SK-N-SH (cell line): ENCODE results near the gene TRIM9. TPM values are rescaled to one million over a fixed set of nuclear protein-coding genes. Genes with fewer than 3 reads are reported as not detected.

Experiments used
- CTCF ChIA-PET: fragments of 300-600, 350-600 bp; formaldehyde crosslinking; extraction: SDS; loops from one replicate; lab custom pipeline; 2021; lab: Yijun Ruan, JAX
- POLR2A ChIA-PET: fragments of 350-600 bp; sonication (Branson Sonifier 250); formaldehyde crosslinking; extraction: SDS; loops from one replicate; lab custom pipeline; 2020; ENCODE audit warnings: antibody characterized with exemption, inconsistent platforms; lab: Yijun Ruan, JAX
- DNase-seq: peaks from one replicate; pipeline ENCODE4 v3.0.0; 2012
- H2AFZ ChIP-seq: fragments of 200-600 bp; sonication (generic); 2 replicates; pipeline ENCODE4 v1.8.1; 2016; ENCODE audit warnings: antibody characterized with exemption, mild to moderate bottlenecking, low read depth
- H3F3A ChIP-seq: fragments of 200-600 bp; sonication (generic); replicated peaks from 2 replicates; pipeline ENCODE3; 2016; ENCODE audit warnings: antibody characterized with exemption, mild to moderate bottlenecking; ENCODE audit not compliant: insufficient read depth
- H3K27ac ChIP-seq, 2 experiments: fragments of 200-500 bp in 1 of 2; fragments of 200-600 bp in 1 of 2; sonication (Bioruptor generic) in 1 of 2; sonication (generic), shearing (Covaris generic) in 1 of 2; 2 replicates each; pipeline versions ENCODE4 v1.5.1 to v1.6.1; 2014 to 2016; ENCODE audit warnings: low read depth in 2 of 2, inconsistent platforms in 1 of 2, low read length in 1 of 2, mild to moderate bottlenecking in 1 of 2, mixed read lengths in 1 of 2
- H3K27me3 ChIP-seq: fragments of 200-600 bp; sonication (generic), shearing (Covaris generic); 2 replicates; pipeline ENCODE4 v1.6.1; 2016; ENCODE audit warnings: mixed run types; ENCODE audit not compliant: insufficient read depth
- H3K36me3 ChIP-seq, 2 experiments: fragments of 200-500 bp in 1 of 2; fragments of 200-600 bp in 1 of 2; sonication (Bioruptor generic) in 1 of 2; sonication (generic) in 1 of 2; replicated peaks in 1 of 2; 2 replicates each; pipeline versions ENCODE3 to v1.5.1; 2014 to 2016; ENCODE audit warnings: low read length in 1 of 2, mild to moderate bottlenecking in 1 of 2; ENCODE audit not compliant: insufficient read depth in 2 of 2, control insufficient read depth in 1 of 2
- H3K4me1 ChIP-seq, 2 experiments: fragments of 200-500 bp in 1 of 2; fragments of 200-600 bp in 1 of 2; sonication (Bioruptor generic) in 1 of 2; sonication (generic), shearing (Covaris generic) in 1 of 2; 2 replicates each; pipeline versions ENCODE4 v1.5.1 to v1.6.1; 2014 to 2016; ENCODE audit warnings: low read depth in 1 of 2, low read length in 1 of 2, mixed run types in 1 of 2; ENCODE audit not compliant: insufficient read depth in 2 of 2, control insufficient read depth in 1 of 2
- H3K4me2 ChIP-seq: fragments of 200-600 bp; sonication (generic), shearing (Covaris generic); 2 replicates; pipeline ENCODE4 v1.6.1; 2017; ENCODE audit warnings: mixed run types
- H3K4me3 ChIP-seq, 2 experiments: fragments of 200-500 bp in 1 of 2; fragments of 200-600 bp in 1 of 2; sonication (Bioruptor generic) in 1 of 2; sonication (generic), shearing (Covaris generic) in 1 of 2; 2 replicates each; pipeline versions ENCODE4 v1.5.1 to v1.8.1; 2014 to 2016; ENCODE audit warnings: low read depth in 2 of 2, inconsistent platforms in 1 of 2, low read length in 1 of 2, mild to moderate bottlenecking in 1 of 2, mixed read lengths in 1 of 2, moderate library complexity in 1 of 2
- H3K79me2 ChIP-seq: fragments of 200-600 bp; sonication (generic); 2 replicates; pipeline ENCODE4 v1.8.1; 2017; ENCODE audit warnings: mild to moderate bottlenecking; ENCODE audit not compliant: insufficient read depth
- H3K9ac ChIP-seq: fragments of 200-600 bp; sonication (generic); 2 replicates; pipeline ENCODE4 v1.6.1; 2017; ENCODE audit warnings: mixed run types
- H3K9me2 ChIP-seq: fragments of 200-600 bp; sonication (generic); 2 replicates; pipeline ENCODE4 v1.6.1; 2017; ENCODE audit warnings: mixed run types
- H3K9me3 ChIP-seq: fragments of 200-600 bp; sonication (generic); 2 replicates; pipeline ENCODE4 v1.6.1; 2017; ENCODE audit warnings: mixed run types, mild to moderate bottlenecking, moderate library complexity
- H4K20me1 ChIP-seq: fragments of 200-600 bp; sonication (generic); 2 replicates; pipeline ENCODE4 v1.6.1; 2017; ENCODE audit warnings: mild to moderate bottlenecking, mixed run types; ENCODE audit not compliant: insufficient read depth
- CHD2 ChIP-seq: fragments of 150-350 bp; IDR thresholded peaks from 2 replicates; pipeline ENCODE4 v1.6.1; 2018; ENCODE audit warnings: low read length; ENCODE audit not compliant: partially characterized antibody
- ELF1 ChIP-seq: IDR thresholded peaks from 2 replicates; pipeline ENCODE4 v1.4.0; 2012
- EP300 ChIP-seq, 2 experiments: IDR thresholded peaks; 2 replicates each; pipeline versions ENCODE4 v1.4.0 to v1.6.1; 2012; ENCODE audit warnings: borderline replicate concordance in 1 of 2, low read depth in 1 of 2, low read length in 1 of 2
- FOSL2 ChIP-seq: IDR thresholded peaks from 2 replicates; pipeline ENCODE4 v1.4.0; 2012; ENCODE audit warnings: low read depth, mild to moderate bottlenecking, moderate library complexity, borderline replicate concordance
- FOXJ3 ChIP-seq: sonication (generic); formaldehyde crosslinking; IDR thresholded peaks from 2 replicates; pipeline ENCODE4 v1.5.1; 2020; ENCODE audit warnings: mild to moderate bottlenecking, missing genetic modification reagents
- FOXM1 ChIP-seq: IDR thresholded peaks from 2 replicates; pipeline ENCODE4 v1.4.0; 2012; ENCODE audit warnings: low read depth, mild to moderate bottlenecking
- GABPA ChIP-seq: IDR thresholded peaks from 2 replicates; pipeline ENCODE4 v1.4.0; 2012; ENCODE audit warnings: low read depth, mild to moderate bottlenecking
- GATA2 ChIP-seq: sonication (generic); formaldehyde crosslinking; IDR thresholded peaks from 2 replicates; pipeline ENCODE4 v1.5.0; 2020; ENCODE audit warnings: mild to moderate bottlenecking, missing genetic modification reagents
- JUND ChIP-seq: IDR thresholded peaks from 2 replicates; pipeline ENCODE4 v1.4.0; 2012
- MAX ChIP-seq: IDR thresholded peaks from 2 replicates; pipeline ENCODE4 v1.4.0; 2012; ENCODE audit warnings: low read depth
- MEF2A ChIP-seq: IDR thresholded peaks from 2 replicates; pipeline ENCODE4 v1.4.0; 2012; ENCODE audit warnings: low read depth, borderline replicate concordance
- MXI1 ChIP-seq: IDR thresholded peaks from 2 replicates; pipeline ENCODE4 v1.6.1; 2012; ENCODE audit warnings: mild to moderate bottlenecking, low read depth, low read length, improper control_type of control experiment
- NFIC ChIP-seq: IDR thresholded peaks from 2 replicates; pipeline ENCODE4 v1.4.0; 2012; ENCODE audit warnings: borderline replicate concordance
- PBX3 ChIP-seq: IDR thresholded peaks from 2 replicates; pipeline ENCODE4; 2012
- POLR2AphosphoS5 ChIP-seq: IDR thresholded peaks from 2 replicates; pipeline ENCODE4 v1.6.1; 2012; ENCODE audit warnings: low read depth, low read length
- RAD21 ChIP-seq: IDR thresholded peaks from 2 replicates; pipeline ENCODE4 v1.6.1; 2012; ENCODE audit warnings: mild to moderate bottlenecking, low read length
- RCOR1 ChIP-seq: fragments of 150-350 bp; IDR thresholded peaks from 2 replicates; pipeline ENCODE4 v1.6.1; 2017; ENCODE audit warnings: antibody characterized with exemption, low read length
- RFX5 ChIP-seq: IDR thresholded peaks from 2 replicates; pipeline ENCODE4 v1.6.1; 2012; ENCODE audit warnings: mild to moderate bottlenecking, improper control_type of control experiment, low read length
- RXRA ChIP-seq: IDR thresholded peaks from 2 replicates; pipeline ENCODE4 v1.4.0; 2012; ENCODE audit warnings: low read depth, mild to moderate bottlenecking, borderline replicate concordance
- SIN3A ChIP-seq: IDR thresholded peaks from 2 replicates; pipeline ENCODE4 v1.6.1; 2012; ENCODE audit warnings: low read depth, mild to moderate bottlenecking, low read length, moderate library complexity, borderline replicate concordance
- TAF1 ChIP-seq: IDR thresholded peaks from 2 replicates; pipeline ENCODE4 v1.6.1; 2012; ENCODE audit warnings: low read depth, mild to moderate bottlenecking, low read length, moderate library complexity, borderline replicate concordance
- TCF12 ChIP-seq: IDR thresholded peaks from 2 replicates; pipeline ENCODE4 v1.4.0; 2012
- WGBS: methylation state at CpG from one replicate; pipeline ENCODE4 v1.1.6; 2017; ENCODE audit warnings: low lambda C conversion rate; 5-methylcytosine and 5-hydroxymethylcytosine counted together
- polyA plus RNA-seq, 3 experiments: library from polyadenylated mRNA; depleted of rRNA; stranded (reverse); fragments of >200 nt; gene quantifications; 2 replicates each; pipeline ENCODE4 v1.2.3, GENCODE V29; 2012
- TF ChIP-seq, protein P1 (sequence below): IDR thresholded peaks from 2 replicates; pipeline ENCODE4 v1.4.0; 2012; ENCODE audit warnings: low read depth, borderline replicate concordance
- TF ChIP-seq, protein P2 (sequence below): fragments of 200-600 bp; sonication (generic); IDR thresholded peaks from 2 replicates; pipeline ENCODE4 v1.6.1; 2017; ENCODE audit warnings: antibody characterized with exemption, mild to moderate bottlenecking, moderate library complexity

The TRIM9 gene
- polyA plus RNA-seq, 1 of the 3 experiments (the other 2 are of a cell fraction), result 3.9 TPM

- Histone ChIP-seq H3F3A (no peaks in the 10 kb centered on the region), H3K4me3 (no peak overlapping the region), H3K36me3 (no peaks in the 10 kb centered on the region), H2AFZ (no peak overlapping the region), H3K79me2 (no peaks in the 10 kb centered on the region), H3K9me3 (no peaks in the 10 kb centered on the region), H4K20me1 (no peaks in the 10 kb centered on the region), H3K9me2 (no peaks in the 10 kb centered on the region), H3K27me3 (no peaks in the 10 kb centered on the region), H3K4me2 (no peak overlapping the region), H3K27ac (no peak overlapping the region), H3K4me1 (no peaks in the 10 kb centered on the region; a peak in 1 of 4 replicates), H3K9ac (no peak overlapping the region)
- TF ChIP-seq EP300 (IDR thresholded peaks at IDR 0.05; ENCODE audit: borderline replicate concordance in 1 of 2, low read depth in 1 of 2, low read length in 1 of 2) (no peak), MEF2A (no peak), RAD21 (no peak), FOXJ3 (CRISPR knock-in tag) (no peak), GABPA (no peak), TAF1 (no peak), ELF1 (no peak), FOXM1 (no peak), CHD2 (no peak), GATA2 (no peak), SIN3A (no peak)
- TF ChIP-seq, protein P1, sequence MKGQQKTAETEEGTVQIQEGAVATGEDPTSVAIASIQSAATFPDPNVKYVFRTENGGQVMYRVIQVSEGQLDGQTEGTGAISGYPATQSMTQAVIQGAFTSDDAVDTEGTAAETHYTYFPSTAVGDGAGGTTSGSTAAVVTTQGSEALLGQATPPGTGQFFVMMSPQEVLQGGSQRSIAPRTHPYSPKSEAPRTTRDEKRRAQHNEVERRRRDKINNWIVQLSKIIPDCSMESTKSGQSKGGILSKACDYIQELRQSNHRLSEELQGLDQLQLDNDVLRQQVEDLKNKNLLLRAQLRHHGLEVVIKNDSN, result no peak
- POLR2A ChIA-PET, result no interaction called here
- no peak for DNase-seq
- WGBS, result 67% methylated on average over 4 of the region's 4 CpGs
- CTCF ChIA-PET, result no interaction called here
Measured at GRCh38 chr14:51028361-51028760, 66.5 kb downstream of the TRIM9 start.

DNA sequence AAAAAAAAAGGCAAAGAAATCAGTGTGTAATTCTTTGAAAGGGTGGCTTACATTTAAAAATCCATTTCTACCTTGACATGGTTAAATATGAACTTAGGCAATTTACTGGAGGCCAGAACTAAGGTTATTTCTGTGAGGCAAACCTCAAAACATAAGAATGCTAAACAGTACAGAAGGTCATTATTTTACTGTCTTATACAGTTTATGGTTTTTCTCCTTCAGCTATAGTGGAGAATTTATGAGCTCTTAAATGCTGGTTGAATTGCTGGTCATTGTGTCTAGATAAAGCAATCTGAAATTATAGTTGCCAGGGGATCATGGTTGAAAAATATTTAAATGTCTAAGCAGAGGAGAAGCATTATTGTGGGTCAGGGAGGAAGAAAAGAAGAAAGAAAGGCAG lies 70.5 kb downstream of the TRIM9 start:
- Histone ChIP-seq H3K9me2 (no peaks in the 10 kb centered on the region), H3K27ac (peak overlapping the region in 1 of 2 experiments; percentile 43; a peak in 1 of 4 replicates), H4K20me1 (no peaks in the 10 kb centered on the region), H3K4me2 (no peak overlapping the region), H2AFZ (0 out of 2 replicates have a peak overlapping the region, but pooled peaks have one; percentile 15), H3K4me3 (no peak overlapping the region), H3K79me2 (no peaks in the 10 kb centered on the region), H3F3A (peaks cover 3% of the 10 kb centered on the region), H3K9me3 (no peaks in the 10 kb centered on the region), H3K4me1 (peaks cover 7 to 27% of the 10 kb centered on the region in 2 experiments; a peak in 3 of 4 replicates), H3K27me3 (no peaks in the 10 kb centered on the region), H3K9ac (no peak overlapping the region), H3K36me3 (no peaks in the 10 kb centered on the region)
- ChIA-PET POLR2A (no interaction called here), CTCF (interaction anchor here (0.6 to 1.4 kb wide), 2 partner anchors 49 to 70 kb away, joined by 3 to 4 read pairs; partner anchors contain the start of gene TRIM9)
- no peak for DNase-seq
- TF ChIP-seq MXI1, result no peak
- no peak for TF ChIP-seq RCOR1
- TF ChIP-seq RXRA, result no peak
- no peak for TF ChIP-seq PBX3
- TF ChIP-seq SIN3A, result no peak
- no peak for TF ChIP-seq FOSL2
- no peak for TF ChIP-seq JUND
- TF ChIP-seq MAX, result no peak
- no peak for TF ChIP-seq TAF1
- TF ChIP-seq, protein P2, sequence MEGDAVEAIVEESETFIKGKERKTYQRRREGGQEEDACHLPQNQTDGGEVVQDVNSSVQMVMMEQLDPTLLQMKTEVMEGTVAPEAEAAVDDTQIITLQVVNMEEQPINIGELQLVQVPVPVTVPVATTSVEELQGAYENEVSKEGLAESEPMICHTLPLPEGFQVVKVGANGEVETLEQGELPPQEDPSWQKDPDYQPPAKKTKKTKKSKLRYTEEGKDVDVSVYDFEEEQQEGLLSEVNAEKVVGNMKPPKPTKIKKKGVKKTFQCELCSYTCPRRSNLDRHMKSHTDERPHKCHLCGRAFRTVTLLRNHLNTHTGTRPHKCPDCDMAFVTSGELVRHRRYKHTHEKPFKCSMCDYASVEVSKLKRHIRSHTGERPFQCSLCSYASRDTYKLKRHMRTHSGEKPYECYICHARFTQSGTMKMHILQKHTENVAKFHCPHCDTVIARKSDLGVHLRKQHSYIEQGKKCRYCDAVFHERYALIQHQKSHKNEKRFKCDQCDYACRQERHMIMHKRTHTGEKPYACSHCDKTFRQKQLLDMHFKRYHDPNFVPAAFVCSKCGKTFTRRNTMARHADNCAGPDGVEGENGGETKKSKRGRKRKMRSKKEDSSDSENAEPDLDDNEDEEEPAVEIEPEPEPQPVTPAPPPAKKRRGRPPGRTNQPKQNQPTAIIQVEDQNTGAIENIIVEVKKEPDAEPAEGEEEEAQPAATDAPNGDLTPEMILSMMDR, result no peak
- no peak for TF ChIP-seq MEF2A
- no peak for TF ChIP-seq ELF1
- TF ChIP-seq POLR2AphosphoS5, result no peak
- TF ChIP-seq GATA2, result no peak
- TF ChIP-seq FOXJ3 (CRISPR knock-in tag), result no peak
- TF ChIP-seq, protein P1, result no peak
- TF ChIP-seq RFX5, result no peak
- no peak for TF ChIP-seq TCF12
- TF ChIP-seq GABPA, result no peak
- TF ChIP-seq NFIC, result no peak
